GM18858 (cell line): ENCODE results near the gene CLDN9.
A peak's percentile ranks its signal among the peaks of the same experiment; 100 is the strongest.

Experiments
- ATAC-seq: cut with Tn5 transposase; IDR thresholded peaks from one replicate; pipeline ENCODE4 v1.9.1; 2021; ENCODE audit not compliant: unreplicated experiment

The CLDN9 gene

GRCh38 chr16:2992383-2993081, 20.2 kb upstream of the CLDN9 start:
- no peak for ATAC-seq

DNA sequence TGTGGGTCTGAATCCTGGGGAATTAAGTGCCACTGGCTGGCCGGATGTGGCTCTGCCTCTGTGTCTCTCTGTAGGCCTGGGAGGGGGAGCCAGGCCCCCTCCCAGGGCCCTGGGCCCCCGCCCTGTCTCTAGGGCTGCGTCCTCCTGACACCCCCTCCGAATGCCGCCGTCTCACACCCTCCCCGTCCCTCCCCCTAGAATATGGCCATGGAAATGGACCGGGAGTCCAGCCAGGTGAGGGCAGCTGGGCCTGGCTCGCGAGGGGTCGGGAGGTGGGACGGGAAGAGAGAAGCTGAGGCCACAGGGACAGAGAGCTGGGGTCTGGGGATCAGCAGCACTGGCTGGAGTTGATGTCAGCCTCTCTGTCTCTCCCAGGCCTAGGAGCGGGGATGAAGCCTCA, 16.4 kb upstream of the CLDN9 start:
- ATAC-seq = no peak

GRCh38 chr16:2999929-3000328, 12.8 kb upstream of the CLDN9 start:
- ATAC-seq = no peak

DNA sequence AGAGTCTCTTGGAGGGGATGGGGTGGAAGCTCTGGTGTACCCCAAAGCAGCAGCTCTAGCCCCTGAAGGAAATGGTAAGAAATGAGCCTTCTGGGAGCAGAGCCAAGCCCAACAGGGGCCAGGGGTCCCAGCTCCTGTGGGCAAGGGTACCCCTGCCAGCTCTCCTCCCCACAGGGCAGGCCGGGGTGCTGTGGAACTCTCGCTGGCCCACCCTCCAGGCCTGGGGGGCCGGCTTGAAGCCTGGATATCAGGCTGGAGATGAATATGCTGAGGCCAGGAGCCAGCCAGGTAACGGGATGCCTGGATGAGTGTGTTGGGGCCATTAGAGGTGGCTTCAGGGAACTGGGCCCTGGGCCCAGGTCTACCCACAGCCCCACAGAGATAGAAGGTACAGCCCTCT, 12.2 kb upstream of the CLDN9 start:
- ATAC-seq = no peak

DNA sequence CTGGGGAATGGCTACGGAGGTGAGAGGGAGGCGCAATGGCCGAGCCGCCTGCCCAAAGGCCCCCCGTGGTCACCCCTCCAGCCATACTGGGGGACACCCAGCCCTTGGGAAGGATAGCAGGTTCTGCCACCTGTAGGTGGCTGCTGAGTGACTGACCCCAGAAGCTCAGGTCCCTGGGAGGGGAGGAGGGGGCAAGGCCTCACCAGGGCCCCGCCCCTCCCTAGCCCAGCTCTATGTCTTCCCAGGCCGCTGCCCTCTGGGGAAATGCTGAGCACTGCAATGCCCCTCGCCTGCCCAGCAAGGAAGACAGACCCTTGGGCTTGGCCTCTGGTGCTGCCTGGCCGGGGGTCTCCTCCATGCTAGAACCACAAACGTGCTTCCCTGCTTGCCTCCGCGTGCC, 11.4 kb upstream of the CLDN9 start:
- no peak for ATAC-seq

DNA sequence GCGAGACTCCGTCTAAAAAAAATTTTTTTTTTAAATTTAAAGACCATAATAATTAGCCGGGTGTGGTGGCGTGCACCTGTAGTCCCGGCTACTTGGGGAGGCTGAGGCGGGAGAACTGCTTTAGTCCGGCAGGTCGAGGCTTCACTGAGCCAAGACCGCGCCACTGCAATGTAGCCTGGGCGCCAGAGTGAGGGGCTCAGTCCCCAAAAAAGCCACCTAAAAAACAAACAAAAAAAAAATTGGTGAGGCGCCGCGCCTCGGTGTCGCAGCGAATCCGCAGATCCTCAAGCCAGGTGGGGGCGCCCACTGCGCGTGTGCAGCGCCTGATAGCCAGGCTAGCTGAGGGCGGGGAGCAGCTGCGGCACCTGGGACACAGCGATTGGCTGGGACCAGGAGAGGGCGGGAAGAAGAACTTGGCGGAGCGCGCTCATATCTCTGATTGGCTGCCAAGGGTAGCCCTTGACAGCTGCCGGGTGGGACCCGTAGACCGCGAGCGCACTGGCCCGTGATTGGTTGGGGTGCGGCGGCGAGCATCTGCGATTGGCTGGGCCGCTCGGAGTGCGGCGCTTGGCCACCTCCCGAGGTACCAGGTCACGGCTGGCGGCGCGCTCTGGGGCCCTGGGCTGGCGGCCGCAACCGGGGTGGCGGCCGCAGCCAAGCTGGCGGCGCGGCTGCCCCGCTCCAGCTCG, 9.0 kb upstream of the CLDN9 start:
- peak; percentile 88 for ATAC-seq

GRCh38 chr16:3004319-3004718, 8.4 kb upstream of the CLDN9 start:
- no peak for ATAC-seq

- ATAC-seq = no peak
These were observed 7.9 kb upstream of the CLDN9 start for GRCh38 chr16:3004781-3005284.

DNA sequence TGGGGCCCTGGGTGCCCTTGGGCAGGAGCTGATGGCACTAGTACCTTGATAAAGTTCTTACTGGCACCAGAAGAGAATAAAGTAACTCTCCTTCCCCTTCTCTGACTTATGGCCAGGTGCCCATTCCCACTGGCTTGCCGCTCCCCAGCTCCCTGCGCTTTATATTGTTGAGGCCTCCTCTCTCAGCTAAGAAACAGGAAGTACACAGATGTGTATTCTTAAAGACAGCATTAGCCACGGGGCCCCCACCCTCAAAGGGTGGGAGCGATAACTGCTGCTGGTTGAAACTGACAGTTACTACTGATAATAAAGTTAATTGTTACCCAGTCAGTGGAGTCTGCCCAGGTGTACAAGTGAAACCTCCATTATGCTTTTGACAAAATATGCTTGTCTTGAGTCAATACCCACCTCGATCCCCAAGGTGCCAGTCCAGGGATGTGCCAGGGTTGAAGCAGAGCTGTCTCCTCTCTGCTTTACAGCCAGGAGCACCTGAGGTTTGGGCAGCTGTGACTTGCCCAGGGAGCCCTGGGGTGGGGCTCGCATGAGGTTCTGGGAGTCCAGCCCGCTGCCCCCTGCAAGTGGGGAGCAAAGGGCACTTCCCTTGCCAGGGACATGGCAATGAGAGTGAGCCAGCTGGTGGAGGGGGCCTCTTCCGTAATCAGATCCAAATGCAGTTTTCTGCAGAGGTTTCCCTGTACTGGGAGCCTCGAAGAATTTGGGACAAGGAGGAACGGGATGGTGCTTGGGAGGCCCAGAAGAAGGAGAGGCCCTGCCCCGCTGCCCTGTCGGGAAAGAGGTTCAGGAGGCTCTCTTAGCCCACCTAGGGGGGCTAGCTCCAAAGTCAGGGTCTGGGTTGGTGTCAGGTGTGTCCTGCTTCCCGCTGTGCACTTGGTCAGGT, 5.4 kb upstream of the CLDN9 start:
- ATAC-seq = no peak

DNA sequence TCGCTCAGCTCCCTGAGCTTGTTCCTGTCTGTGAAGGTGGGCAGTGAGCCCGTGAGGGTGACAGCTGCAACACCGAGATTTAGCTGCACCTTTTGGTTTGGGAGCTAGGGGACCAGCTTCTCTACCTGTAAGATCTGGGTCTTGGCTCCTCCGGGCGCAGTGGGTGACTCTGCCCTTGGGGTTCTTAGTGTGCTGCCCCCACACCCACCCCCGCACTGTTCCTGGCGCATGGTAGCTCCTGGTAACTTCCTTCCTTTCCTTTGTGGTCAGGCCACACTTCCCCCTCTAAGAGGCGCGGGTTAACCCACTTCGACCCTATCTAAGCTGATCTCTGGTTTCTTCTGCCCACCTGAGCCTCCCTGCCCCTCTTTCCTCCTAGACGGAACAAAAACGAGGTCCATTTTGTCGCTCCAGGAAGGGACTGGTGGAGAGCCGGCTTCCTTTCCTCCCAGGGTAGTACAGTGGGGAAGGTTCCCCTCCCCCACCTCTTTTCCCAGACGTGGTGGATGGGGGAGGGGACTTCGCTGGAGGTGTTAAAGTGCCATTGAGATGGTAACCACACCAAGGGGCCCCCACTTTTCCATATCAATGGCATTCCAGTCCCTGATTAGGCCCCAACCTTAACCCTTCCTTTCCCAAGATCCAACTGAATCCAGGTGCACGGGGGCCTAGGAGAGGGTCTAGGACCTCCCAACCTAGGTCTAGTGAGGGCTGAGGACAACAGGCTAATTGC, 4.6 kb upstream of the CLDN9 start:
- ATAC-seq = no peak

GRCh38 chr16:3008690-3009037, 4.1 kb upstream of the CLDN9 start:
- ATAC-seq = no peak

DNA sequence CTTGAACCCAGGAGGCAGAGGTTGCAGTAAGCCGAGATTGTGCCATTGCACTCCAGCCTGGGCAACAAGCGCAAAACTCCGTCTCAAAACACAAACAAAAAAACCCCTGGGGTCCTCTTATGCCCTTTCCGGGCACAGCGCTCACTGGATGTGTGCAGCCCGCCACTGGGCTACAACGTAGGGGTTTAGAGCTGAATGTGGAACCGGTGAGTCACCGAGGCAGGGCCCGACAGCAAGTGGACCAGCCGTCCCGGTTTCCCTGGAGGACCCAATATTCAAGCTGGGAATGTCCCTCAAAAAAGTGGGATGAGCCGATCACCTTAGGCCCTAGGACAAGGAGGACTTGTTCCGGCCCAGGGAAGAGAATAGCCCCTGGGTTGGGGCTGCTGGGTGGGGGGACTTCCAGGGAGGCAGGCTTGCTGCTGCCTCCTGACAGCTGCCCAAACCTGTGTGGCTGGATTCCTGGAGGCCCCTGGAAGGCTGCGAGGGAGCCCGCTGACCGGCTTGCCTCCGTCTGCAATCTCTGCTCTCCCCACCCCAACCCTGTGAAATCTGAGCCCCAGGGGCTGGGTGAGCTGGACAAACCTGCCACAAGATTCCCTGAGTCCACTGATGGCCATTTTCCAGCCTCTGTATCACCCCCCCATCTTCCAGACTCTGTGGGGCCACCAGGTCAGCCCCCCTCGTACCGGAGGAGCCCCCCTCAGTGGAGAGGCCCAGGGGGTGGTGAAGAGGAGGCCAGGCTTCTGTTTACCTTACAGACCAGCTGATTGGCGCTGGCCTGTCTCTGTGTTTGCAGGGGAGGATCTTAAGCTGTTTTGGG, 2.9 kb upstream of the CLDN9 start:
- ATAC-seq = no peak

GRCh38 chr16:3010510-3010909, 2.2 kb upstream of the CLDN9 start:
- ATAC-seq = no peak

- ATAC-seq = no peak
These were observed 477 bp upstream of the CLDN9 start for GRCh38 chr16:3012246-3012645.

- ATAC-seq = no peak
These were observed 798 bp downstream of the CLDN9 start for GRCh38 chr16:3013491-3013951.

- no peak for ATAC-seq
These were observed 1.4 kb downstream of the CLDN9 start for GRCh38 chr16:3013998-3014690.

GRCh38 chr16:3014971-3015370, 2.2 kb downstream of the CLDN9 start:
- ATAC-seq = no peak

GRCh38 chr16:3015865-3016521, 3.3 kb downstream of the CLDN9 start:
- no peak for ATAC-seq

GRCh38 chr16:3017344-3017743, 4.6 kb downstream of the CLDN9 start:
- ATAC-seq = no peak
